Stimulated activated CD4-positive, alpha-beta T cell treated with anti-CD3 and anti-CD28 coated beads, Interleukin-15, amount 100 ng/mL, for 1 hour (primary cell): ENCODE data around the gene NAALADL2.
"Not testable (repeated sequence)": the region's sequence is repeated elsewhere in the genome, so short reads cannot be mapped to it uniquely, and the experiment has no call there.

Source experiments
- DNase-seq, 2 donors: peaks; one replicate each; pipeline ENCODE4 v3.0.0-alpha.2; 2020; ENCODE audit warnings: low read depth in 1 of 2, low spot score in 1 of 2

Gene NAALADL2

DNA sequence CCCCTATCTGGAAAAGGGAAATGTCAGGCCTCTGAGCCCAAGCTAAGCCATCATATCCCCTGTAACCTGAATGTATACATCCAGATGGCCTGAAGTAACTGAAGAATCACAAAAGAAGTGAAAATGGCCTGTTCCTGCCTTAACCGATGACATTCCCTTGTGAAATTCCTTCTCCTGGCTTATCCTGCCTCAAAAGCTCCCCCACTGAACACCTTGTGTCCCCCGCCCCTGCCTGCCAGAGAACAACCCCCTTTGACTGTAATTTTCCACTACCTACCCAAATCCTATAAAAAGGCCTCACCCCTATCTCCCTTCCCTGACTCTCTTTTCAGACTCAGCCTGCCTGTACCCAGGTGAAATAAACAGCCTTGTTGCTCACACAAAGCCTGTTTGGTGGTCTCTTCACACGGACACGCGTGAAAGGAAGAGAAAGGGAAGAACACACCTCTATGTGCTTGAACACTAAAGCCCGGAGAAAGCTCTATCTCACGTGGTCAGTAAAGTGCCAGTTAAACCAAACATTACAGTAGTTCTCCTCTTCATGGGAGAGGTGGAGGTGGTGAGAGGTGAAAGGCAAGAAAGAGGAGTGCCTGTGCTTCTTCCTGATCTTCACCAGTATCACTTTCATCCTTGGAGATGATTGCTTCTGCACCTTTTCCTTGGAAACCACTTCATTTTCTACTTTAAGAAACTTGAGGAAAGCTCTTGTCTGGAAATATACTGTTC, 963.8 kb downstream of the NAALADL2 start:
- not testable (repeated sequence) for DNase-seq

DNA sequence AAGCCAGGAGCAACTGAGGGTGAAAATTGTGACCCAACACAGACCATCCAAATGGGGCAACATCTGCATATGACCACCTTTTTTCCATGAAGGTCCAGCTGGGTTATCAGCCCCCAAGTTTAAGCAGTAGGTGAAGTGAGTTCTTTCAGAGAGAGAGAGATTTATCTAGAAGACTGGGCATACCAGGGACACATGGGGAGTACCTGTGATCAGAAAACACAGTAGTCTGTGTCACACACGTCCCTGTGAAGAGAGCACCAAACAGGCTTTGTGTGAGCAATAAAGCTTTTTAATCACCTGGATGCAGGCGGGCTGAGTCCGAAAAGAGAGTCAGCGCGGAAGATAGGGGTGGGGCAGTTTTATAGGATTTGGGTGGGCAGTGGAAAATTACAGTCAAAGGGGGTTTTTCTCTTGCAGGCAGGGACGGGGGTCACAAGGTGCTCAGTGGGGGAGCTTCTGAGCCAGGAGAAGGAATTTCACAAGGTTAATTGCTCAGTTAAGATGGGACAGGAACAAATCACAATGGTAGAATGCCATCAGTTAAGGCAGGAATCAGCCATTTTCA, 966.0 kb downstream of the NAALADL2 start:
- not testable (repeated sequence) for DNase-seq

DNA sequence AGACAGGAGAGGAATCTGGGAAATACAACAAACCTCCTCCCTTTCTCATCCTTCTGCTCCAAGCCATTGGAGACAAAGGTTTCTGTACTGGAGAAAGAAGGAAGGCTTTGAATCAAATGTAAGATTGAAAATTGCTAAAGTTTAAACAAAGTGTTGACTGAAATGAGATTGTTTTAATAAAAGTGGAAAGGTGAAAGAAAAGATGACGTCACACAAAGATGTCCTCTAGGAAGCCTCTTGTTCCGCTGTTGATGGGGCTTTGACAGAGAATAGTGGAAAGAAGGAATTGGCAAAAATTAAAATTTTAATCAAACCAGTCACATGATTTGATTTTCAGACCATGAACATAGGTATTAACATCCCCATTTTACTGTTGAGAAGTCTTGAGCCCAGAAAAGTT, 967.6 kb downstream of the NAALADL2 start:
- DNase-seq = no peak

DNA sequence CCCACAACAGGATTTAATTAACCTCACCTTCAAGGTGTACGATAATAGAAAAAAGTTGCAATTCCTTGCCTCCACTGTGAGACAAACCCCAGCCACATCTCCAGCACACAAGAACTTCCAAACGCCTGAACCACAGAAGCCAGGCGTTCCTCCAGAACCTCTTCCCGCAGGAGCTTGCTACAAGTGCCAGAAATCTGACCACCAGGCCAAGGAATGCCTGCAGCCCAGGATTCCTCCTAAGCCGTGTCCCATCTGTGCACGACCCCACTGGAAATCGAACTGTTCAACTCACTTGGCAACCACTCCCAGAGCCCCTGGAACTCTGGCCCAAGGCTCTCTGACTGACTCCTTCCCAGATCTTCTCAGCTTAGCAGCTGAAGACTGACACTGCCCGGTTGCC, 970.7 kb downstream of the NAALADL2 start:
- not testable (repeated sequence) for DNase-seq

DNA sequence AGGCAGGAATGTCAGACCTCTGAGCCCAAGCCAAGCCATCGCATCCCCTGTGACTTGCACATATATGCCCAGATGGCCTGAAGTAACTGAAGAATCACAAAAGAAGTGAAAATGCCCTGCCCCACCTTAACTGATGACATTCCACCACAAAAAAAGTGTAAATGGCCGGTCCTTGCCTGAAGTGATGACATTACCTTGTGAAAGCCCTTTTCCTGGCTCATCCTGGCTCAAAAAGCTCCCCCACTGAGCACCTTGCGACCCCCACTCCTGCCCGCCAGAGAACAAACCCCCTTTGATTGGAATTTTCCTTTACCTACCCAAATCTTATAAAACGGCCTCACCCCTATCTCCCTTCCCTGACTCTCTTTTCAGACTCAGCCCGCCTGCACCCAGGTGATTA, 976.6 kb downstream of the NAALADL2 start:
- DNase-seq = not testable (repeated sequence)

DNA sequence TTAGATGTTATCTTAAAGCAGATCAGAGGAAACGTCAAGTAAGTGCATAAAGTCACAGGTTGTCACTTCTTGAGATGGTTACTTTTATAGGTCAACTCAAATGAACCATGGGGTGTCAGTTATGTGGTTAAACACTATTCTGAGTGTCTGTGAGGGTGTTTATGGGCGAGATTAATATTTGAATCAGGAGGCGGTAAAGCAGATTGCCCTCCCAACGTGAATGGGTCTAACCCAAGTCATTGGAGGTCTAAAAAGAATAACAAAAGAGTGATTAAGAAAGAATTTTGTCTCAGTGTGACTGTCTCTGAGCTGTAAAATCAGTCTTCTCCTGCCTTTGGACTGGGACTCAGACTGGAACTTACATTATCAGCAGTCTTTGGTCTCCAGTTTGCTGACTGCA, 977.5 kb downstream of the NAALADL2 start:
- DNase-seq = no peak

DNA sequence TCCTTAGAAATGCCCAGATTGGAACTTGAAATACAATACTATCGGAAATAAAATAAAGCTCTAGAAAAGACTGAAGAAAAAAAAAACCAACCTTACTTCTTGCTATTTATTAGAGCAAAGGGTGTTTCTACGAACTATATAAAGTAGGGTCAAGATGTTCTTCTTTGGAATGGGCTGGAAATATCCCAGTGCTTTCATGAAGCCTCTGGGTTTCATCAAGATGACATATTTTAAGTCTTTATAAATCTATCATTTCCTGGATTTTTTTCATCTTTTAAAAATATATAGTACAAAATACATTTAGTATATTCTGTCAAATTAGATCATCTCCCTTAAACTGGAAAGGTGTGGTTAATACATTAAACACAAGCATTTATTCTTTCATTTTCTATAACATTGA, 978.8 kb downstream of the NAALADL2 start:
- DNase-seq = no peak

DNA sequence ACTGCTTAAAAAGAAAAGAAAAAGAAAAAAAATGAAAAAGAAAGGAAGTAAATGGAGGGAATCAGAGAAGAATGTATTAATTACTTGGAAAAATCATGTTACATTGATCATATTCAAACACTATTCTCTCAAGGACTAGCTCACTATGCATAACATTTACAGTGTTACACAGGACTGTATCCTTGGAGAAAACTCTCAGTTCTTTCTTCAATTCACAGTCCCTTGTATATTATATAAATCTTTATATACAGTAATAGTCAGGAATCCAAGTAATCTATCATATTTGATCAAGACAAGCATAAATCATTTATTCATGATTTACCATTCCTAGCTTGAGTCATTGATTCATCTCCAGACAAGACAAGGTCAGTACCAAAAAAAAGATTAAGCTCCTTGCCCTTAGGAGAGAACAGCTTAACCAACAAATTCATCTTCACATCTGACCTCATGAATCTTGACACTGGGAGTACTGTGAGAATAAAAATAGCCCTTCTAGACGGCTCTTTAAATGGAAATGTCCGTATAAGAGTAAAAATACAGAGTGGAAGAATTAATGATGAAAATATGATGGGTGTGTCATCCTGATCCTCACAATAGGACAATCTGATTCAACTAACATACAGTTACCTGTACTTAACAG, 980.4 kb downstream of the NAALADL2 start:
- DNase-seq = no peak

DNA sequence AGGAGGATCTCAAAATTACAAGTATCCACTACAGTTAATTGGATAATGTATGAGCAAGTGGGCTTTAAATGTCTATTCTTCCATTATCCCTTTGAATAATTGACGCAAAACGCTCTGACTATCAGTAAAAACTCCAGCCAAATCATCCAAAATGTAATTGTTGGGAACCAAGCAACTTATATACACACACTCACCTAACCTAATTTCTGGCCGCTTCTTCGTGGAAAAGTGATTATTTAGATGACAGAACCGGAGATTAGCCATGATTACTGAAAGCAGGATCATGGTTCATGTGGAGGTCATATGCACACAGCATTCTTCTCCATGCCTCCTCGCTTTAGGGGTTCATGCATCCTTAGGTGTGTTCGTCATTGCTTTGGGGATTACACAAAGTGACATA, 992.4 kb downstream of the NAALADL2 start:
- DNase-seq = no peak

DNA sequence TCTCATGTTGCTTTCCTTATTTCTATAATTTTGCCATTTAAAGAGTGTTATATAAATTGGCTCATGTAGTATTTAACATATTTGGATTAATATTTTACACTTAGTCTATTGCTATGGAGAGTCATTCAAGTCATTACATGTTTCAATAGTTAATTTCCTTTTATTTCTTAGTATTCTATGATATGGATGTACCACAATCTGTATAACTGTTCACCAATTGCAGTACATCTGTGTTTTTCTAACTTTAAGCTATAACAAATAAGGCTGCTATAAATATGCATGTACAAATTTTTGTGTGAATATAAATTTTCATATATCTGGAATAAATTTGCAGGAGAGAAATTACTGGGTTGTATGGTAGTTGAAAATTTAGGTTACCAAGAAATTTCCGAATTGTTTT, 993.4 kb downstream of the NAALADL2 start:
- DNase-seq = no peak

DNA sequence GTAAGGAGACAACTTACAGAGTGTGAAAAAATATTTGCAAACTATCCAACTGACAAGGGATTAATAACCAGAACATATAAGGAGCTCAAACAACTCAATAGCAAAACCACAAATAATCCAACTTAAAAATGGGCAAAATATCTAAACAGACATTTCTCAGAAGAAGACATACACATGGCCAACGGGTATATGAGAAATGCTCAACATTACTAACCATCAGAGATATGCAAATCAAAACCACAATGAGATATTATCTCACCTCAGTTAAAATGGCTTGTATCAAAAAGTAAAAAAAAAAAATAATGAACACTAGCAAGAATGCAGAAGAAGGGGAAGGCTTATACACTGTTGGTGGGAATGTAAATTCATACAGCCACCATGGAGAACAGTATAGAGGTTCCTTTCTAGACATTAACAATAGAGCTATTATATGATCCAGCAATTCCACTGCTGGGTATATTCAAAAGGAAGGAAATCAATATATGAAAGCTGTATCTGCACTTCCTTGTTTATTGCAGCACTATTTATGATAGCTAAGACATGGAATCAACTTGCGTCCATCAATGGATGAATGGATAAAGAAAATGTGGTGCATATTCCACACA, 998.6 kb downstream of the NAALADL2 start:
- DNase-seq = no peak
